ENCODE measurements around the gene BTLA.

DNA sequence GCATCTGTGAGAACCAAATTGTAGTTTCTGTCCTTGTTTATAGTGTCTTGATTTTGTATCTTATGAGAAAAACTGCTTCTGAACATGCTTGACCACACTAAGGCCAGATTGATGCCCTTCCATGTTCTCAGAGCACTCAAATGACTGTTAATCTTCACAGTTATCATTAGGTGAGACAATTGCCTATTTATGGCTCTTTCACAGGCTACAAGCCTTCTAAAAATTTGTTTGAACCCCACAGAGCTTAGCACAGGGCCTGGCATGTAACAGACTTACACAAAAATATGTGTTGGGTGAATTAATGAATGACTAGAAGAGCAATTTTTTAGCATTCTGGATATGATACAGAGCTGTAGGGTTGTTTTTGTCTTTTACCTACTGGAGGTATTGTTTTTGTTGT, 43.1 kb downstream of the BTLA start:
- TF ChIP-seq RAD21 (conservative IDR thresholded peaks at IDR 0.05) = no peak
- TF ChIP-seq, protein P1, sequence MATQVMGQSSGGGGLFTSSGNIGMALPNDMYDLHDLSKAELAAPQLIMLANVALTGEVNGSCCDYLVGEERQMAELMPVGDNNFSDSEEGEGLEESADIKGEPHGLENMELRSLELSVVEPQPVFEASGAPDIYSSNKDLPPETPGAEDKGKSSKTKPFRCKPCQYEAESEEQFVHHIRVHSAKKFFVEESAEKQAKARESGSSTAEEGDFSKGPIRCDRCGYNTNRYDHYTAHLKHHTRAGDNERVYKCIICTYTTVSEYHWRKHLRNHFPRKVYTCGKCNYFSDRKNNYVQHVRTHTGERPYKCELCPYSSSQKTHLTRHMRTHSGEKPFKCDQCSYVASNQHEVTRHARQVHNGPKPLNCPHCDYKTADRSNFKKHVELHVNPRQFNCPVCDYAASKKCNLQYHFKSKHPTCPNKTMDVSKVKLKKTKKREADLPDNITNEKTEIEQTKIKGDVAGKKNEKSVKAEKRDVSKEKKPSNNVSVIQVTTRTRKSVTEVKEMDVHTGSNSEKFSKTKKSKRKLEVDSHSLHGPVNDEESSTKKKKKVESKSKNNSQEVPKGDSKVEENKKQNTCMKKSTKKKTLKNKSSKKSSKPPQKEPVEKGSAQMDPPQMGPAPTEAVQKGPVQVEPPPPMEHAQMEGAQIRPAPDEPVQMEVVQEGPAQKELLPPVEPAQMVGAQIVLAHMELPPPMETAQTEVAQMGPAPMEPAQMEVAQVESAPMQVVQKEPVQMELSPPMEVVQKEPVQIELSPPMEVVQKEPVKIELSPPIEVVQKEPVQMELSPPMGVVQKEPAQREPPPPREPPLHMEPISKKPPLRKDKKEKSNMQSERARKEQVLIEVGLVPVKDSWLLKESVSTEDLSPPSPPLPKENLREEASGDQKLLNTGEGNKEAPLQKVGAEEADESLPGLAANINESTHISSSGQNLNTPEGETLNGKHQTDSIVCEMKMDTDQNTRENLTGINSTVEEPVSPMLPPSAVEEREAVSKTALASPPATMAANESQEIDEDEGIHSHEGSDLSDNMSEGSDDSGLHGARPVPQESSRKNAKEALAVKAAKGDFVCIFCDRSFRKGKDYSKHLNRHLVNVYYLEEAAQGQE (IDR thresholded peaks at IDR 0.05; ENCODE audit: borderline replicate concordance) = no peak
- TF ChIP-seq EP300 (conservative IDR thresholded peaks at IDR 0.05; ENCODE audit: poor library complexity, severe bottlenecking) = no peak
- TF ChIP-seq, protein P2, sequence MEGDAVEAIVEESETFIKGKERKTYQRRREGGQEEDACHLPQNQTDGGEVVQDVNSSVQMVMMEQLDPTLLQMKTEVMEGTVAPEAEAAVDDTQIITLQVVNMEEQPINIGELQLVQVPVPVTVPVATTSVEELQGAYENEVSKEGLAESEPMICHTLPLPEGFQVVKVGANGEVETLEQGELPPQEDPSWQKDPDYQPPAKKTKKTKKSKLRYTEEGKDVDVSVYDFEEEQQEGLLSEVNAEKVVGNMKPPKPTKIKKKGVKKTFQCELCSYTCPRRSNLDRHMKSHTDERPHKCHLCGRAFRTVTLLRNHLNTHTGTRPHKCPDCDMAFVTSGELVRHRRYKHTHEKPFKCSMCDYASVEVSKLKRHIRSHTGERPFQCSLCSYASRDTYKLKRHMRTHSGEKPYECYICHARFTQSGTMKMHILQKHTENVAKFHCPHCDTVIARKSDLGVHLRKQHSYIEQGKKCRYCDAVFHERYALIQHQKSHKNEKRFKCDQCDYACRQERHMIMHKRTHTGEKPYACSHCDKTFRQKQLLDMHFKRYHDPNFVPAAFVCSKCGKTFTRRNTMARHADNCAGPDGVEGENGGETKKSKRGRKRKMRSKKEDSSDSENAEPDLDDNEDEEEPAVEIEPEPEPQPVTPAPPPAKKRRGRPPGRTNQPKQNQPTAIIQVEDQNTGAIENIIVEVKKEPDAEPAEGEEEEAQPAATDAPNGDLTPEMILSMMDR (IDR thresholded peaks at IDR 0.05; ENCODE audit: poor library complexity, severe bottlenecking) = no peak
- TF ChIP-seq POLR2AphosphoS5 (IDR thresholded peaks at IDR 0.05) = no peak
- TF ChIP-seq SMC3 (conservative IDR thresholded peaks at IDR 0.05; ENCODE audit: poor library complexity) = no peak
- no peak for TF ChIP-seq EZH2 (IDR thresholded peaks at IDR 0.05; ENCODE audit: borderline replicate concordance, insufficient read depth, low read length, poor library complexity, severe bottlenecking)
- no peak for TF ChIP-seq MXI1 (conservative IDR thresholded peaks at IDR 0.05; ENCODE audit: poor library complexity, severe bottlenecking)
- TF ChIP-seq TAF1 (IDR thresholded peaks at IDR 0.05; ENCODE audit: low read depth) = no peak

Measured in neural cell (in vitro differentiated cells).